DND-41 (cell line): ENCODE data around the gene LRRC8D.

Experiments
- ATAC-seq: fragments of 200-7000 bp; cut with Tn5 transposase; 3 replicates; pipeline ENCODE4 v1.9.1; 2021; ENCODE audit warnings: low read depth; ENCODE audit not compliant: insufficient read depth
- DNase-seq: peaks from one replicate; pipeline ENCODE4 v3.0.0-alpha.2; 2020
- H2AFZ ChIP-seq: 2 replicates; pipeline ENCODE4 v1.6.0; 2012; ENCODE audit warnings: low read depth, low read length
- H3K27ac ChIP-seq: 2 replicates; pipeline ENCODE4 v1.5.1; 2012; ENCODE audit warnings: low read length, inconsistent platforms
- H3K27me3 ChIP-seq: fragments of 200-600 bp; sonication (generic); 2 replicates; pipeline ENCODE4 v1.6.0; 2012; ENCODE audit warnings: low read length, mild to moderate bottlenecking, inconsistent platforms; ENCODE audit not compliant: insufficient read depth, poor library complexity
- H3K36me3 ChIP-seq: 2 replicates; pipeline ENCODE4 v1.5.1; 2012; ENCODE audit warnings: low read length, inconsistent platforms; ENCODE audit not compliant: insufficient read depth
- H3K4me1 ChIP-seq: 2 replicates; pipeline ENCODE4 v1.5.1; 2012; ENCODE audit warnings: mild to moderate bottlenecking, low read length; ENCODE audit not compliant: insufficient read depth
- H3K4me2 ChIP-seq: 2 replicates; pipeline ENCODE4 v1.6.0; 2012; ENCODE audit warnings: mild to moderate bottlenecking, moderate library complexity, low read length, inconsistent platforms; ENCODE audit not compliant: insufficient read depth
- H3K4me3 ChIP-seq, 2 experiments: fragments of 200-600 bp in 1 of 2; shearing (Covaris generic) in 1 of 2; 2 replicates each; pipeline ENCODE4 v1.5.1; 2012 to 2016; ENCODE audit warnings: inconsistent platforms in 2 of 2, low read length in 2 of 2, mild to moderate bottlenecking in 2 of 2, low read depth in 1 of 2, moderate library complexity in 1 of 2
- H3K79me2 ChIP-seq: 2 replicates; pipeline ENCODE4 v1.6.0; 2012; ENCODE audit warnings: low read length, inconsistent platforms; ENCODE audit not compliant: insufficient read depth
- H3K9ac ChIP-seq: 2 replicates; pipeline ENCODE4 v1.6.0; 2012; ENCODE audit warnings: low read depth, mild to moderate bottlenecking, inconsistent platforms, low read length, moderate library complexity
- H3K9me3 ChIP-seq: 2 replicates; pipeline ENCODE4 v1.5.1; 2012; ENCODE audit warnings: low read length, moderate library complexity, mild to moderate bottlenecking, inconsistent platforms; ENCODE audit not compliant: insufficient read depth, severe bottlenecking
- H4K20me1 ChIP-seq: 2 replicates; pipeline ENCODE4 v1.6.0; 2012; ENCODE audit warnings: low read length; ENCODE audit not compliant: insufficient read depth
- CTCF ChIP-seq: IDR thresholded peaks from 2 replicates; pipeline ENCODE4 v1.5.1; 2012; ENCODE audit warnings: borderline replicate concordance, low read length, moderate library complexity, mild to moderate bottlenecking; ENCODE audit not compliant: poor library complexity, severe bottlenecking; ENCODE audit errors: extremely low read depth
- EZH2 ChIP-seq: IDR thresholded peaks from 3 replicates; pipeline ENCODE4 v1.6.1; 2012; ENCODE audit warnings: borderline replicate concordance, low read depth, mild to moderate bottlenecking, moderate library complexity, low read length, inconsistent platforms; ENCODE audit not compliant: severe bottlenecking

LRRC8D gene

GRCh38 chr1:89826594-89826993 lies 5.8 kb downstream of the LRRC8D start:
- no peak overlapping the region for H3K27ac ChIP-seq
- no peak overlapping the region for H3K9ac ChIP-seq
- peaks cover 14% of the 10 kb centered on the region; the same call in 1 of the 2 replicates for H3K36me3 ChIP-seq
- H2AFZ ChIP-seq: no peak overlapping the region
- H3K4me2 ChIP-seq: no peak overlapping the region
- H4K20me1 ChIP-seq: no peaks in the 10 kb centered on the region
- no peaks in the 10 kb centered on the region for H3K27me3 ChIP-seq
- H3K79me2 ChIP-seq: peaks cover 57% of the 10 kb centered on the region
- DNase-seq (no peak), ATAC-seq (no peak)
- H3K4me1 ChIP-seq: peaks cover 32% of the 10 kb centered on the region
- no peaks in the 10 kb centered on the region for H3K9me3 ChIP-seq
- TF ChIP-seq EZH2 (no peak), CTCF (no peak)
- H3K4me3 ChIP-seq: no peak overlapping the region

- H3K27ac ChIP-seq: no peak overlapping the region
- H2AFZ ChIP-seq: no peak overlapping the region
- no peak for ATAC-seq
- H3K9me3 ChIP-seq: no peaks in the 10 kb centered on the region
- H3K9ac ChIP-seq: no peak overlapping the region
- H3K36me3 ChIP-seq: peaks cover 14% of the 10 kb centered on the region; the same call in 1 of the 2 replicates
- DNase-seq: no peak
- peaks cover 51% of the 10 kb centered on the region for H3K79me2 ChIP-seq
- no peaks in the 10 kb centered on the region for H4K20me1 ChIP-seq
- H3K27me3 ChIP-seq: no peaks in the 10 kb centered on the region
- no peak overlapping the region for H3K4me2 ChIP-seq
- no peak overlapping the region for H3K4me3 ChIP-seq
- TF ChIP-seq CTCF: no peak
- TF ChIP-seq EZH2: no peak
- H3K4me1 ChIP-seq: peaks cover 25% of the 10 kb centered on the region
These were observed 6.5 kb downstream of the LRRC8D start for GRCh38 chr1:89827330-89827729.

GRCh38 chr1:89827902-89828301 lies 7.1 kb downstream of the LRRC8D start:
- no peak for TF ChIP-seq EZH2
- TF ChIP-seq CTCF: no peak
- Histone ChIP-seq H4K20me1 (no peaks in the 10 kb centered on the region), H3K4me2 (no peak overlapping the region), H3K79me2 (peaks cover 46% of the 10 kb centered on the region), H3K9ac (no peak overlapping the region), H2AFZ (no peak overlapping the region), H3K4me3 (no peak overlapping the region), H3K27ac (no peak overlapping the region), H3K27me3 (no peaks in the 10 kb centered on the region), H3K9me3 (no peaks in the 10 kb centered on the region), H3K4me1 (peaks cover 20% of the 10 kb centered on the region), H3K36me3 (peaks cover 14% of the 10 kb centered on the region; the same call in 1 of the 2 replicates)
- ATAC-seq: no peak
- DNase-seq: no peak

- Histone ChIP-seq H3K4me1 (peaks cover 7% of the 10 kb centered on the region), H3K36me3 (peaks cover 10% of the 10 kb centered on the region; the same call in 1 of the 2 replicates), H3K9me3 (no peaks in the 10 kb centered on the region), H3K27me3 (no peaks in the 10 kb centered on the region), H3K4me3 (no peak overlapping the region), H4K20me1 (no peaks in the 10 kb centered on the region), H3K4me2 (no peak overlapping the region), H3K79me2 (peaks cover 48% of the 10 kb centered on the region), H2AFZ (no peak overlapping the region), H3K27ac (no peak overlapping the region), H3K9ac (no peak overlapping the region)
- DNase-seq (no peak), ATAC-seq (no peak)
- TF ChIP-seq CTCF (no peak), EZH2 (no peak)
These were observed 8.4 kb downstream of the LRRC8D start for GRCh38 chr1:89829186-89829585.
